CD4-positive, alpha-beta T cell treated with Interleukin-17A for 1 hour (primary cell): ENCODE results near the gene ARRB1.
"Not testable (repeated sequence)": the region's sequence is repeated elsewhere in the genome, so short reads cannot be mapped to it uniquely, and the experiment has no call there.

Experiments
- DNase-seq: peaks from one replicate; pipeline ENCODE4 v3.0.0-alpha.2; 2020

Gene ARRB1

DNA sequence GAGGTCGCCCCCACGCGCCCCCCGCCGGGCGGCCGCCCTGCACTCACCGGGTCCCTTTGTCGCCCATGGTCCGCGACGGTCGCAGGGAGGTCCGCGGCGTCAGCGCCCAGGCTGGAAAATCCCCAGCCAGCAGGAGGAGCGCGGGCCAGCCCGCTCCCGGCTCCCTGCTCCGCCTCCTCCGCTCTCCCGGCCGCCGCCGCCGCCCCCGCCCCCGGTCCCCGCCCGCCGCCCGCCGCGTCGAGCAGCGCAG lies at the start of gene ARRB1:
ARRB1 (minus strand) TSS at position 121 of the 250 bp plus-strand sequence; CDS start at position 67, 54 bp downstream.
- DNase-seq = no peak

DNA sequence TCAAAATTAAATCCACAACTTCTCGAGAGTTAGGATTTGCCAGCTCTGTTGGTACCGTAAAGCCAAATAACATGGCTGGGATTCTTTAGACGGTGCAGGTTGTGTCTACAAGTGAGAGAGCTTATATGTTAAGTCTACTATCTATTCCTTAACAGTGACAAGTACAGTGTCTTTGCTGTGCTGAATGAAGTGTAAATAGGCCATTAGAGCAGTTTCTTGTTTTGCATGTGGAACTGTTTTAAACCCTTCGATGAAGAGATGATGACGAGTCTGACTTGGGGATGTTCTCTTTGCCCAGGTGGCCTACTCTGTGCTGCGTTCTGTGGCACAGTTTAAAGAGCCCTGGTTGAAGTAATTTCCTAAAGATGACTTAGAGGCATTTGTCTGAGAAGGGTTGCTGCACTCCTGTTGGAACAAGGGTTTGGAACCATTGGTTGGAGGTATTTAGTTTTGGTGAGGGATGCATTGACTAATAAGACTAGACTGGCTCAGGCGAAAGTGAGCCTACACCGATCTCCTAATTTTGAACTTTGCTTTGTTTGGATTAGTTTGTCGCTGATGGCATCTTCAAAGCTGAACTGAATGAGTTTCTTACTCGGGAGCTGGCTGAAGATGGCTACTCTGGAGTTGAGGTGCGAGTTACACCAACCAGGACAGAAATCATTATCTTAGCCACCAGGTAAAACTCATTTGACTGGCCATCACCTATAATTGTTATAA lies 48.8 kb upstream of the ARRB1 start:
- DNase-seq = peak; percentile 44

DNA sequence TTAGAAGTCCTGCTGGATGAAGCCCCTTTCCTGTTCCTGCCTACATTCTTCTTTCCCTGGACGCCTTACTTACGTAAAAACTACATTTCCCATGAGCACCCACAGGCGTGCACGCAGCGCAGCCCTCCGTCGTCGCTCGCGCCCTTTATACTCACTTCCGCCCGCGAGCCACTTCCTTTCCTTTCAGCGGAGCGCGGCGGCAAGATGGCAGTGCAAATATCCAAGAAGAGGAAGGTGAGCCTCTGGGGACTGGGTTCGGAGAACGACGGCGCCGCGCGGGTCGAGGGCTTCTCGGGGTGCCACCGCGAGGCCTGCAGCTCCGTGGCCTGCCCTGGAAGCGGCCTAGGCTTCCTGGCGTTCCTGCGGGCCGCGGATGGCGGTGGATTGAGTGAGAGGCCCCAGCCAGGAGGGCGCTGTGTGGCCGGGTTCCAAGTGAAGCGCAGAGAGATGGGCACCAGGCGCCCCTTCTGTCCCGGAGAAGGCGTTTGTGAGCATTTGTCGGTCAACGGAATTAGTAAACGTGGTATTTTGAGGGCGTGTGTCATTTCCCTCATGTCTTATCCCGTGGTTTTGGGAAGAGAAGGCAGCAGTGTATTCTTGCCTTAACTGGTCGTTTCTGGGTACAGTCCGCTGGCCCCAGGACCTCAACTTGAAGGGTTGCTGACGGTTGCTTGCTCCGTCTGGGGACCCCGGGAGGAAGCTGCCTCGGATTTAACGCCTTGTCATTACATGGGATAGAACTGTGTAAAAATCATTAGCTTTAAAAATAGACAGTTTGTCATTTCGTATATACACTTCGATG lies 48.1 kb upstream of the ARRB1 start, which contains the start of gene RPS3:
RPS3 (plus strand) TSS at position 175 of the 802 bp plus-strand sequence; CDS start at position 205, 30 bp downstream.
- DNase-seq = peak; percentile 90

DNA sequence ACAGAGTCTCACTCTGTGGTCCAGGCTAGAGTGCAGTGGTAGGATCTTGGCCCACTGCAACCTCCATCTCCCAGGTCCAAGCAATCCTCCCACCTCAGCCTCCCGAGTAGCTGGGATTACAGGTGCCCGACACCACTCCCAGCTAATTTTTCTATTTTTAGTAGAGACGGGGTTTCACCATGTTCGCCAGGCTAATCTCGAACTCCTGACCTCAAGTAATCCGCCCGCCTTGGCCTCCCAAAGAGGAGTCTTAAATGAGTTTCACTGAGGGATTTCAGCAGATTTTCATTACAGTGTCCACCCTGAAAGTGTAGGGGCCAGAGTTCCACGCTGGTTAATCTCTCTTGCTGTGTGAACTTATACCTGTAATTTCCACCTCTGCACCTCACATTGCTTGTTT lies 47.4 kb upstream of the ARRB1 start:
- no peak for DNase-seq

DNA sequence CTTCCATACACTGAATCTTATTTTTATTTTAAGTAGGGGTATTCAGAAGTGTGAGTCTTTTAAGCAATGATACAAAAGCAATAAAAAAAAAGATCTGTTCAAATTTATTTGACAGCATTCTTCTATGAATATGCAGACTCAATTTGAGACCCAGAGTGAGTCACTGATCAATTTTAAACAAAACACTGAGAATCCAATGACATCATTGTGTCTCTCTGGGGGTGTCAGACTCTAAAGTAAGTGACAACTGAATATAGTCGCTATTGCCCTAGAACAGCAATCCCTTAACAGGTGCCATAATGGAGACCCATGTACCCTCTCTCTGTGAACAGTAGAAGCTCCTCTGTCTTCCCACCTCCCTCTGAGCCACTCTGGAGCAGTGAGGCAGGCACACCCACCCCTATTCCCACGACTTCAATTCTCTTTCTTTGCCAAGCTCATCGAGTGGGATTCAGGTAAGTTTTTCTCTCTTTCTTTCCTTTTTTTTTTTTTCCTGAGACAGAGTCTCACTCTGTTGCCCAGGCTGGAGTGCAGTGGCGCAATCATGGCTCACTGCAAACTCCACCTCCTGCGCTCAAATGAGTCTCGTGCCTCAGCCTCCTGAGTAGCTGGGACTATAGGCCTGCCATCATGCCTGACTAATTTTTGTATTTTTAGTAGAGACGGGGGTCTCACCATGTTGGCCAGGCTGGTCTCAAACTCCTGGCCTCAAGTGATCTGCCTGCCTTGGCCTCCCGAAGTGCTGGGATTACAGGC lies 42.8 kb upstream of the ARRB1 start:
- no peak for DNase-seq

DNA sequence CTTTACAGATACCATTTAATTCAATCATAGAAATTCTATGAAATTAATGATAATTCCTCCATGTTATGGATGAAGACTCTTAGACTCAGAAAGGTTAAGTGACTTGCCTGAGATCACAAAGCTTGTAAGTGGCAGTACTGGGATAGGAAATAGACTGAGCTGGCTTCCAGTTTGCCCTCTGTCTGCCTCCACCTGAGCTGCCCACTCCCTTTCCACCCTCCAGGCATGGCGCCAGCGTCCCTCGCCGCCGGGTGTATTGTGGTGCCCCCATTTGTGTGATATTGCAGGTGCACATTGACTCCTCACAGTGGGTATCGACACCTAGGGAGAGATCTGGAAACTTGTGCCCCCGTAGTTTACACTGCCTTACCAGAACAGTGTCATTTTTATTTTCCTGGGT lies 38.5 kb upstream of the ARRB1 start:
- DNase-seq = no peak

DNA sequence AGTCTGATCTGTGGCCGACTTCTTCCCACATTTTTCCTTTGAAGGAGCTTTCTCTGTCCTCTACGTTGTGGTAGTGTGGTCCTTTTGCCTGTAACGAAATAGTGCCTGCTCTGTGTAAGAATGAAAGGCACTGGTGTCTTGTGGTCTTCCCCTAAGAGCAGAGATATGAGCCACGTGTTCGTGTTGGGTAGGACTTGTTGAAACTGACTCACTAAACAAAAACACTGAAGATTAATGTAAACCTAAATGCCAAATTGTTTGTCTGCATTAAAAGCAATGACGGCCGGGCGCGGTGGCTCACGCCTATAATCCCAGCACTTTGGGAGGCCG lies 37.8 kb upstream of the ARRB1 start:
- DNase-seq = no peak

DNA sequence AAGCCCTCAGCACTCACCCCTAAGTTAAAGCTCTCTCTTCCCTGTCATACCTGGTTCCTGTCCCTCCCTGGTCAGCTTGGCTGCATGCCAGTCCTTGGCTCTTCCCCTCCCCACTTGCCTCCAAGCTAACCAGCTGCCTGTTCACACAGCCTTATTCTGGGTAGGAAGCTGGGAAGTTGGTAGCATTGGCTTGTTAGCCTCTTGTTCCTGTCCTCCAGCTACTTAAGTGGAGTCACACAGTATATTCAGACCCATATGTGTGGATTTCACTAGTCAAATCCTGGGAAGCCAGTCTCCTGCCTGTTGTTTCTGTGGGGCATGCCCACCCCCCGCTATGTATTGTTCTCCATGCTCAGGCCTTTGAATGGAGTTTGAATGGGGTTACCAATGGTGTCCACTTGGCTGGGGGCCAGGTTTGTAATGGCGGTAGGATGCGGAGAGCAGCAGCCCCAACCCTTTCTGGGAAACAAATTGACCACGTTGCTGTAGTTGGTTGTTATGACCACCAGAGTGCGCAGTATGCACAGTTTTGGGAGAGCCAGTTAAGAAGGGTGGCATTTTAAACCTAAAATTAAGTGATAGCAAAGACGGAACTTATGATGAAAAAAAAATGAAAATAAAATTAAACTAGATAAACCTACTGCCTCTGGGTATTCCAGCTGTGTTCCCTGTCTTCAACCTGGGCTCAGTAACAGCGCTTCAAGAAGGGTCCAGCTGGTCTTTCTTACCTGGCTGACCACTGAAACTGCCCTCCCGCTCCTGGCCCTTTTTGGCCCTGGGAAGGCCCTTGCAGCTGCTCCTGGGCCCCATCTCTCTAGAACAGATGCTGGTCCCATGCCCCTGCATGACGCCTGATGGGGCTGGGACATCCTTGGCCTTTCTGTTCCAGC lies 37.2 kb upstream of the ARRB1 start:
- peak; percentile 86 for DNase-seq

DNA sequence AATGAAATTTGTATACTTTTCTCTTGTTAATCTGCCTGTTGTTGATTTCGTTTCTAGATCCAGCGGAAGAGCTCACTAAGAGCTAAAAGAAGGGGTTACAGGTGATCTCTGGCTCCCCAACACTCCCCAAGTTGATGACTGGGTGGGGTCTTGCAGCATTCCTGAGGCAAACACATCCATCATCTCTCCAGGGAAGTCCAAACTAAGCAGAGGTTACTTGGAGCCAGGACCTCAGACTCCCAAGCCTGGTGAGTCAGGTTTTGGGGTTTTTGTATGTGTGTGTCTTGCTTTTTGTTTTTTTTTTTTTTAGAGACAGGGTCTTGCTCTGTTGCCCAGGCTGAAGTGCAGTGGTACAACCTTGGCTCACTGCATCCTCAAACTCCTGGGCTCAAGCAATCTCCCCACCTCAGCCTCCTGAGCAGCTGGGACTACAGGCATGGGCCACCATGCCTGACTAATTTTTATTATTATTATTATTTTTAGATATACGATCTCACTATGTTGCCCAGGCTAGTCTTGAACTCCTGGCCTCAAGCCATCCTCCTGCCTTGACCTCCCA lies 36.4 kb upstream of the ARRB1 start:
- DNase-seq = no peak

DNA sequence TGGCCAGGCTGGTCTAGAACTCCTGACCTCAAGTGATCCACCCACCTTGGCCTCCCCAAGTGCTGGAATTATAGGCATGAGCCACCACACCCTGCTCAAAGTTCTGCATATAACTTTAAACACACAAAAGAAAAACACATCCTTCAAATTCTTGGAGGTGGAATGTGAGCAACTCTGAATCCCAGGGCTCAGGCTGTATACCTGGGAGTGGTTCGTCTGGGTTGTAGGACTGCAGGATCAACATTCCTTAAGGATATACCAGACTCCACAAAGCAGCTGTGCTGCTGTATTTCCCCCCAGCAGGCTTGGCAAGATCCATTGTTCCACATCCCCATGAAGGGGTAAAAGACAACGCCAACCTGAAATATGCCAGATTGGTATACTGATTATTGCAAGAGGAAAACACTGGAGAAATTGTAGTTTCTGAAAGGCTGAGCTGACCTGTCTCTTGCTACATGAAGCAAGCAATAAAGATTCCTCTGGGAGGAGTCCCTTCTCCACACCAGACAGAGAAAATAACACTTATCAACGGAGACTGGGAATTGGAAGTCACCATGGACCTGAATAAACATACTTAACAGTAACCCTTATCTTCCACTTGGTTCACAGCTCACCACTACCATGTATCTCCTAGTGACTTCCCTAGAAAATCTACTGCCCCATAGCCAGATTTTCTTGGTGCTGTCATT lies 35.6 kb upstream of the ARRB1 start:
- DNase-seq = no peak

DNA sequence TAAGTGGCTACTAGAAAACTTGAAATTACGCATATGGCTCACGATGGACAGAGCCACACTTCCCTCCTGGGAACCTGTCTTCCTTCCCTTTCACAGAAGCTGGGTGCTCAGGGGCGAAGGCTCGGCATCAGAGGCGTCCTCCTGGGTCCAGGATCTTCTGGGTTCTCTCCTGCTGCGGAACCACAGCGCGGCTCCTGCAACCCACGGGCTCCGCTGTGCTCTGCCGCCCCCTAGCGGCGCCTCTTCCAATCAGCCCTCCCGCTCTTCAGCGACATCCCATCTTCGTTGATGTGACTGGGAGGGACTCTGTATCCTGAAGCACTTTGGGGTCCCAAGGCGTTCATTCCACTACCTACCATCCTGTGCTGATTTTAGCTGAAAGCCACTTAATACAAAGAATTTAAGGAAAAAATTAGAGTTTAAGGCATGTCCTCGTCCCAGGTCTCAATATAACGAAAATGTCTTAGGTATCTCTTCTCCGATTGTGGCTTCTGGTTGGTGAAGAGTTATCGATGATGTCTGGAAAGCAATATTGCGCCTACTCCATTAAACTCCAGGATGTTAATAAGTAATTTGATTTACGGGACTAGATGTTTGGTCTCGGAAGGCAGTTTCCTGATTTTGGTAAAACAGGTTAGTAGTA lies 33.1 kb upstream of the ARRB1 start:
- DNase-seq = peak; percentile 79

DNA sequence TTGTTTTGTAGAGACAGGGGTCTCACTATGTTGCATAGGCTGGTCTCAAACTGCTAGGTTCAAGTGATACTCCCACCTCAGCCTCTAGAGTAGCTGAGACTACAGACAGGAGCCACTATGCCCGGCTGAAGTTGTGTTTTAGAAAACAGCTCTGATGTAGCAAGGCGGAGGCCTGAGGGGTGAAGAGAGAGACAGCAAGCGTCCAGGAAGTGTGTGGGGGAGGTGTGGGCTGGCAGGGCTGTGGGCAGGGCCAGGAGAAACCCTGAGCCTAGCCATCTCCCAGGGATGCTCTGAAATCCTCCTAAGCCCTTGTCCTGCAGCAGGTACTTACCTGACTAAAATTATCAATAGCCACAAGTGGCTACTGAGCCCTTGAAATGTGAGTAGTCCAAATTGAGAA lies 31.8 kb upstream of the ARRB1 start:
- peak; percentile 49 for DNase-seq

DNA sequence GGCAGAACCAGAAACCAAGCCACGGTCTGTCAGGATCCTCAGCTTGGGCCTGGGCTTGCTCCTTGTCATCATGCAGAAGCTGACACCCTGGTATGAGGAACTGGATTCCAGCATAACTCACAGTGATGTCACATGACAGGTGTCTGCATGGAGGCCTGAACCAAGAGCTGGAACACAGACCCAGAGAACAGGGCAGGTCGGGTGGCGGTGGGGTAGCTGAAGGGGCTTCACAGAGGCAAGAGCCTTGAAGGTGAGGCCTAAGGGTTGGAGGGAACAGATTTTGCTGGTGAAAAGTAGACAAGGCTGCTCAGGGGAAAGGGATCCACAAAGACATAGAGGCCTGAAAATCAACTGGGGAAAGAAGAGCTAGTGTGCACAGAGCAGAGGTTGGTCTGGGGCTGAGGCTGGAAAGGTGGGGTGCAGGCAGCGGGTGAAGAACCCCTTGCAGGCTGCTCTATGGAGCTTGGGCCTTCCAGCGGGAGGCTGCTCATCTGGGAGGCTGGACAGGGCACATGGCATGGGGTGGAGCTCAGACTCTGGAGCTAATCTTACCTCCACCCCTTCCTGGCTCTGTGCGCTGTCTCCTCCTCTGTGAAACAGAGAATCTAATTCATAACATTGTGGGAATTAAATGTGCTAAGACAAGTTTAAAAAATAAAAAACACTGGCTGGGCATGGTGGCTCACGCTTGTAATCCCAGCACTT lies 29.4 kb upstream of the ARRB1 start:
- no peak for DNase-seq

DNA sequence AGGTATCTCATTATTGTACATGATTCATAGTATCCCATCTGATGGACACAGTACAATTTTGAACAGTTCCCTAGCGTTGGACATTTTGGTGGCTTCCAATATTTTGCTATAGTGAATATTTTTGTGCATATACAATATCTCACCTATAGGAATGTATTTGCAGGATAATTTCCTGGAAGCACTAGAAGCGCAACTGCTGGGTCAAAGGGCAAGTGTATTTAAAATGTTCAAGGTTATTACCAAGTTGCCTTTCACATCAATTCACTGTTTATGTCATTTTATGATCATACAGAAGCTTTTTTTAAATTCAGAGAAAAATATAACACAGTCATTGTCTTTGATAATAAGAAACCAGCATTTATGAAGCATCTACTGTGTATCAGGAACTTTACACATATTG lies 28.8 kb upstream of the ARRB1 start:
- no peak for DNase-seq

DNA sequence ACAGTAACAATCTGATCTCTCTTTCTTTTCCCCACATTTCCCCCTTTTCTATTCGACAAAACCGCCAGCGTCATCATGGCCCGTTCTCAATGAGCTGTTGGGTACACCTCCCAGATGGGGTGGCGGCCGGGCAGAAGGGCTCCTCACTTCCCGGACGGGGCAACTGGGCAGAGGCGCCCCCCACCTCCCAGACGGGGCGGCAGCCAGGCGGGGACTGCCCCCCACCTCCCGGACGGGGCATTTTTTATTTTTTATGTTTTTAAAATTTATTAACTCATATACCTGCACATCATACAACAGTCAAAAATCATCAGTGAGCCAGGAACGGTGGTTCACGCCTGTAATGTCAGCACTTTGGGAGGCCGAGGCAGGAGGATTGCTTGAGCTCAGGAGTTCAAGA lies 27.3 kb upstream of the ARRB1 start:
- not testable (repeated sequence) for DNase-seq

DNA sequence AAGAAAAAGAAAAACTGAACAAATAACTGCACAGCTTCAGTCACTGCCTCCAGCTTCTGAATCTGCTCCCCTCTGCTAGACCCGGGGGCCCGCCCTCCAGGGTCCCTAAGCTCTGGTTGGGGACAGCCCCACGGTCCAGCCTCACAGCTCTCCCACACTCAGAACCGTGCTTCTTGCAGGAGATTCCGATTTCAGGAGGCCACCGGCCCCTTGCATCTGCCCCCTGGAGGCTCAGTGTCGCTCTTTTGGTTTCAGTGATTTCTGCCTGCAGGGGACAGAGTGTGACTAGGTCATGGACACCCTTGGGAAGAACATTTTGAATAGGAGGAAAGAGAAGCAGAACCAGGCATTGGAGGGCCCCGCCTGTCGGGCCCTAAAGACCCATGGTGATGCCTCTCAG lies 24.7 kb upstream of the ARRB1 start:
- no peak for DNase-seq

DNA sequence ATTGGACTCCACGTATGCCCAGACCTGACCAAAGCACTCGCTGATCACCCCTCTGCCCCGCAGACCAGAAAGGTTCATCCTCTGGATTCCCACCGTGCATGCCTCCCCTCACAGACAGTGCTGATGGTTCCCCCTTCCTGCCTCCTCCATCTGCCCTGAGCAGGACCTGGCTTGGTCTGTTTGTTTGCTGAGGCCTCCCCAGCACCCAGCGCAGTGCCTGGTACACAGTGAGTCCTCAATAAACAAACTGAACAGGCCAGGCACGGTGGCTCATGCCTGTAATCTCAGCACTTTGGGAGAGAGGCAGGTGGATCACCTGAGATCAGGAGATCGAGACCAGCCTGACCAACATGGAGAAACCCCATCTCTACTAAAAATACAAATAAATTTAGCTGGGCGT lies 24.2 kb upstream of the ARRB1 start:
- no peak for DNase-seq

DNA sequence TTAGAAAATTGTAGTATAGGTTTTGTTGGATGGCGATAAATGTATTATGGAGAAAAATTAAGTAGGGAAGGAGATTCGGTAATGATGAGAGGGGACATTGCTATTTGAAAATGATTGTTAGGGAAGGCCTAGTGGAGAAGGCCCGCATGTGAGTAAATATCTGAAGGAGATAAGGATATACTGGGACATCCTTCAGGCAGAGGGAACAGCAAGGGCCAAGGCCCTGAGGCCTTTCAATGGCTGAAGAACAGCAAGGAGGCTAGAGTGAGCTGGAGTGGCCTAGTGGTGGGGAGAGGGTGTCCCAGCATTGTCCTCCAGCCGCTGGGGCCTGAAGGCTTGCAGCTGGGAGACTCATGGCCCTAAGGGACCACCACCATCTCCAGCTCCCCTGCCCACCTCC lies 23.2 kb upstream of the ARRB1 start:
- DNase-seq = no peak

DNA sequence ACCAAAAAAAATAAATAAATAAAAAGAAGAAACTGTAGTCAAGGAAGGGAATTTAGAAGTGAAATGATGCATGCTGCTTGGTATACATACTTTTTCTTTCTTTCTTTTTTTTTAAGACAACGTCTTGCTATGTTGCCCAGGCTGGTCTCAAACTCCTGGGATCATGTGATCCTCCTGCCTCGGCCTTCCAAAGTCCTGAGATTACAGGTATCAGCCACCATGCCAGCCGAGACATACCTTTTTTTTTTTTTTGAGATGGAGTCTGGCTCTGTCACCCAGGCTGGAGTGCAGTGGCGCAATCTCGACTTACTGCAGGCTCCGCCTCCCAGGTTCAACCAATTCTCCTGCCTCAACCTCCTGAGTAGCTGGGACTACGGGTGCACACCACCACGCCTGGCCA lies 21.7 kb upstream of the ARRB1 start:
- no peak for DNase-seq

DNA sequence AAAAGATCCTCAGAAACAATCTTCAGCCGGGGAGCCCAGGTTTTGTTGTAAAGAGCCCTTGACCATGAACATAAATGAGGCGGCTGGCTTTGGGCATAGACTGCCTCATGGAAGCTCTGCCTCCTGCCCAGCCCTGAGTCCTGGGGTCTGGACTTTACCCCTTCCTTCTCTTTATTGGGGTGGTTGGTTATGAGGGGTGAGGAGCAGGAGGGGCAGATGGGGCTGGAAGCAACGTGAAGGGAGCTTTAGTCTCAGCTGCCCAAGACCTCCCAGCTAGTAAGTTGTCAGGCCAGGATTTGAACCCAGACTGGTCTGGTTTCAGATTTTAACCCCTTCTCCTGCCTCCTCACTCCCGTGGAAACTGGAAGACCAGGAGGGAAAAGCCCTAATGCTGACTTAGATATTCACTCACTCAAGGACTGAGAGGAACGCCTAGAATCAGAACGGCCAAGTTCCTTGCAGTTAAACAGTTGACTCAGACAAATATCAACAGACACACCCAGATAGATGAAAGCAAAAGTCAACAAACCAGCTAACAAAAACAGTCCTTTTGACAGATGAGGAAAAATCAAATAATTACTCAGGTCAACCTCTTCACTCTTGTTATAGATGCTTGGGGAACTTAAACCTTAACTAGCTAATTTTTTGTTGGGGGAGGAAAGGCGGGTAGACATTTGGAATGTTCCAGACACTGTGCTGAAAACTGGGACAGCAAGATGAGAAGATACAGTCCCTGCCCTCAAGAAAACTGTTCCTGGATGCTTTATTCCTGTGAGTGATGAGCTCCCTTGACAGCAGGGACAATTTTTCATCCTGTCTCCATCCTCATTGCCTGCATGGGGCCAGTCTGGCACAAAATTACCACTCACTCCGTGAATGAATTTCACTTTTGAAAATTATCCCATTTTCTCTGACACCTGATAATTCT lies 20.8 kb upstream of the ARRB1 start:
- no peak for DNase-seq
